ENCODE measurements around the gene HOXA10.
A peak's percentile ranks its signal among the peaks of the same experiment; 100 is the strongest.

The HOXA10 gene

GRCh38 chr7:27168265-27168947 is 5.7 kb downstream of the HOXA10 start:
- DNase-seq: no peak

DNA sequence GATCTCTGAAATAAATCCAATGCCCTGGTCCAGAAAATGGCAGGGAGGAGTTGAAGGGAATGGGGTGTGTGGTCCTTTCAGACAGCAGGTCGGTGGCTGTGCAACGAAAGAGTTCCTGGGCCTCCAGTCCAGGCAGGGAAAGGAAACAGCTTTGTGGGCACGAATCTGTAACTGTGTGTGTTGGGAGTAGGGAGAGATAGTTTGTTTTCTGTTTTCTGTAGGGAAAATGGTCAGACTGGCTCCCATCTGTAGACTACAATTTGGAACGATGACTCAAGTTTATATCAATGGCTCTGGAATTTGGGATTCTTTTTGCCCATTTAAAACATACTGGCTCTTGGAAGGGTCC is 6.2 kb downstream of the HOXA10 start:
- no peak for DNase-seq

- DNase-seq: no peak
These were observed 7.3 kb downstream of the HOXA10 start for GRCh38 chr7:27166531-27167505.

- no peak for DNase-seq
These were observed 8.1 kb downstream of the HOXA10 start for GRCh38 chr7:27165996-27166530.

DNA sequence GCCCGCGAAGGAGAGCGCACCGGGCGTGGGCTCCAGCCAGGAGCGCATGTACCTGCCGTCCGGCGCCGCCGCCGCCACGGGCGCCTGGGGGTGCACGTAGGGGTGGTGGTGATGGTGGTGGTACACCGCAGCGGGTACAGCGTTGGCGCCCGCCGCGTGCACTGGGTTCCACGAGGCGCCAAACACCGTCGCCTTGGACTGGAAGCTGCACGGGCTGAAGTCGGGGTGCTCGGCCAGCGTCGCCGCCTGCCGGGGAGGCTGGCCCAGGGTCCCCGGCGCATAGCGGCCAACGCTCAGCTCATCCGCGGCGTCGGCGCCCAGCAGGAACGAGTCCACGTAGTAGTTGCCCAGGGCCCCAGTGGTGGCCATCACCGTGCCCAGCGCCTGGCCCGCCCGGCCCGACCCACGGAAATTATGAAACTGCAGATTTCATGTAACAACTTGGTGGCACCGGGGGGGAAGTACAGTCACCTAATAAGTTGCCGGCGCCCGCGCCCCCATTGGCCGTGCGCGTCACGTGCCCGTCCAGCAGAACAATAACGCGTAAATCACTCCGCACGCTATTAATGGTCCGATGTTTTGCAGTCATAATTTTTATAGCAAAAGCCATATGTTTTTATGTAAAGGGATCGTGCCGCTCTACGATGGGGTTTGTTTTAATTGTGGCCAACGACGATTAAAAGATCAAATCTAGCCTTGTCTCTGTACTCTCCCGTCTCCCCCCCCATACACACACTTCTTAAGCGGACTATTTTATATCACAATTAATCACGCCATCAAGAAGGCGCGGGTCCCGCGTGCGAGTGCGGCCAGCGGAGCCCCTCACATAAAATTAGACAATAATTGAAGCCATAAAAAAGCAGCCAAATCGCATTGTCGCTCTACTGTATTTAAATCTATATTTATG is 8.8 kb downstream of the HOXA10 start, which contains the start of gene HOXA9:
Gene HOXA9, minus strand, starts transcription at position 449 of the 907 bp plus-strand sequence. Its CDS starts 80 bp downstream, at position 369.
- no peak for DNase-seq

DNA sequence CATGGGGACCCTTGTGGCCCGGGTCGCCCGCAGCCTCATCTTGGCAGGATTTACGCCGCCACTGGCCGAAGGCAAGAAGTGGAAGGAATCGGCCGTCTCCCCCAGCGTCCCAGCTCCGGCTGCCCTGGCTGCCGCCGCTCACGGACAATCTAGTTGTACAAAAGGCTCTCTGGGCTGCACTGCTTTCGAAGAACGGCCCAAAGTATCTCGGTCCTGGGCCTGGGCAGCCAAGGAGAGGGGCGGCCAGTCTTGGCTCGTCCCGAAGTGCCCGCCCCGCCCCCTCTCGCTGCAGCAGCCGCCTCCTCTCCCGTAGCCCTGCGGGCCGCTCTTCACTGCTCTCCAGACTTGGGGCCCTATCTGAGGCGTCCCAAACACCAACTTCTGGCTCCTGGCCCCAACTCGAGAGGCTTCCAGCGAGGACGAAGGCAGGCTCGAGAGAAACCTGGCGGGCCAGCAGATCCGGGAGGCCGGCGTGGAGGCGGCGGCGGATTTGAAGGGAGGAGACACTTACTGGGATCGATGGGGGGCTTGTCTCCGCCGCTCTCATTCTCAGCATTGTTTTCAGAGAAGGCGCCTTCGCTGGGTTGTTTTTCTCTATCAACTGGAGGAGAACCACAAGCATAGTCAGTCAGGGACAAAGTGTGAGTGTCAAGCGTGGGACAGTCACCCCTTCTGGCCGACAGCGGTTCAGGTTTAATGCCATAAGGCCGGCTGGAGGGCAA is 9.6 kb downstream of the HOXA10 start:
- DNase-seq: no peak

GRCh38 chr7:27164045-27164366 is 10.1 kb downstream of the HOXA10 start:
- no peak for DNase-seq

DNA sequence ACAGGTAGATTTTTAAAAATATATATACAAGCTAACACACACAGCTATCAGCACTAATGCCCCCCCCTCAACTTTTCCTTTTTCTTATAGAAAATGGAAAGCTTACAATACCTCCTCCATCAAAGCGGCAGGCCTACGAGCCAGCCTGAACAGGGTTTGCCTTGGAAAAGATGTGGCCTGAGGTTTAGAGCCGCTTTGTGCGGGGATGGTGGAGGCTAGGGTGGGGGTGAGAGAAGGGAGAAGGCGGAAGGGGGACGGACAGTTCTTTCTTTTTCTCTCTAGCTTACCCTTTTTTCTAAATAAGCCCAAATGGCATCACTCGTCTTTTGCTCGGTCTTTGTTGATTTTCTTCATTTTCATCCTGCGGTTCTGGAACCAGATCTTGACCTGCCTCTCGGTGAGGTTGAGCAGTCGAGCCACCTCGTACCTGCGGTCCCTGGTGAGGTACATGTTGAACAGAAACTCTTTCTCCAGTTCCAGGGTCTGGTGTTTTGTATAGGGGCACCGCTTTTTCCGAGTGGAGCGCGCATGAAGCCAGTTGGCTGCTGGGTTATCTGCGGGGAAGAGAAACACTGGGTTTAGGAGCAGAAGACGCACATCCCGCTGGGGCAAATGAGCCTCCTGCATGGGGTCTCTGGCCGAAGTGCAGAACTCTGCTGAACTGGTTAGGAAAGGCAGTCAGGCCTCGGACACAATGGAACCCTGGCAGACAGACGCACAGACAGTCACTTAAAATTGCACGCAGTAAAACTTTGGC is 10.7 kb downstream of the HOXA10 start:
- DNase-seq: no peak

DNA sequence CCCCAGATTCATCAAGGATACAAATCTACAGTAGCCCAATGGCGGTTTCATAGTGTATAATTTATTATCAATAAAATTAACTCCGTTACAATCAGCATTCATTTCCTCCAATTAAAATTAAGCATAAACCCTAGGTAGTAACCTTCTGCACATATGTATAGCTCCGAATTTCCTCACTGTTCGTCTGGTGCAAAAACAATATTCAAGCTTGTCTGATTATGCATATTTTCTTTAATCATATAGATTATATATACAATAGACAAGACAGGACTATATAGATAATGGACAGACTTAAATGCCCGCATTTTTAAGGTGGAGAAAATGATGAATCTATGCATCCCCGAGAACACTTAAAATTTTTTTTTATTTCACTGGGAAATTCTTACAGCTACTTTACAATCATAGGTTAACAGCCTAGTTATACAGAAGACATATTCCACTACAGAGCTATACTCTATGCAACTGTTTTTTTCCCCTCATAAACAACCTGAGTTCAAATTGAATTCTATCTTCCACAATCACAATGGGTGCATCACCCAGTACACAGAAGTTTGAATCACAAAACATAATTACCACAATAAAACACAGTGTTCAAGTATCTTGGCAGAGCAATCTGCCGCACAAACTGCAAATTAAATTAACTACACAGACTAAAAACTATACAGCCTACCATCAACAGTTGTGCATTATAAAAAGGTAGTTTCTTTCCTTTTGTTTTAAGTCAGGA is 11.4 kb downstream of the HOXA10 start:
- DNase-seq: no peak

GRCh38 chr7:27161721-27162560 is 12.2 kb downstream of the HOXA10 start:
- no peak for DNase-seq

DNA sequence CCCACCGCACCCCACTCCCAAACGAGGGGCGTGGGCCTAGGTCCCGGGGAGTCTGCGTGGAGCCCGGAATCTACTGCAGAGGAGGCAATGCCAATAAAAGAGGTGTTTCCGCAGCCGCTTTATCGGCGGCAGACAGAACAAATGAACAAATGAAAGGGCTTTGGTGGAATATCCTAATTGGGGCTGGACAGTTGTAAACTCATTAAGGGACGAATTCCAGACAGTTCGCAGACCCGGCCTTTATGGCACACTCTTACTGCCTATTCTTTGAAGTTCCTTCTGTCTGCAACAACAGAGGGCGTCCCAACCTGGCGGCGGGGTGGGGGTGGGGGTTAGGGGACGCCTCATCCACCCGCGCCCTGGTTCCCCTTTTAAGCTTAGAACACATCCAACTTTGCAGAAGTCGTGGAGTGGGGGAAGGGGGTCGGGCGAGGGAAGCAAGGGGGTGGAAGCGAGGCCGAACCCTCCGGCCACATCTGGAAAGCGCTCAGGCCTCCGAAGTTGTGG is 12.9 kb downstream of the HOXA10 start:
- DNase-seq: peak in 5 of 51 donors; percentile 12 to 24 (median 16)

- DNase-seq: peak in 50 of 51 donors; percentile 6 to 84 (median 64)
These were observed 13.4 kb downstream of the HOXA10 start for GRCh38 chr7:27160546-27161213.

- no peak for DNase-seq
These were observed 14.0 kb downstream of the HOXA10 start for GRCh38 chr7:27160145-27160545.

- DNase-seq: no peak
These were observed 14.6 kb downstream of the HOXA10 start for GRCh38 chr7:27159266-27160144.

- no peak for DNase-seq
These were observed 15.5 kb downstream of the HOXA10 start for GRCh38 chr7:27158436-27159265.

All from hypothalamus (tissue), 51 donors.